ENCODE data around the gene TEDDM1.

Gene TEDDM1

GRCh38 chr1:182442333-182442732 is 41.9 kb upstream of the TEDDM1 start:
- TF ChIP-seq CTCF (IDR thresholded peaks at IDR 0.05; ENCODE audit: insufficient read depth, low read length, missing control alignments), result no peak
- CTCF ChIA-PET, result interaction anchor here (4.4 kb wide), 1 partner anchor 341 kb away, joined by 26 read pairs; no protein-coding TSS in a partner anchor
- no peak overlapping the region for H3K4me3 ChIP-seq (ENCODE audit: low read depth, low read length)
- DNase-seq (ENCODE audit: low read depth, low spot score), result no peak
- POLR2A ChIA-PET, result no interaction called here

GRCh38 chr1:182441719-182442118 is 41.3 kb upstream of the TEDDM1 start:
- DNase-seq (ENCODE audit: low read depth, low spot score), result no peak
- POLR2A ChIA-PET, result no interaction called here
- no peak overlapping the region for H3K4me3 ChIP-seq (ENCODE audit: low read depth, low read length)
- no peak for TF ChIP-seq CTCF (IDR thresholded peaks at IDR 0.05; ENCODE audit: insufficient read depth, low read length, missing control alignments)
- CTCF ChIA-PET, result interaction anchor here (4.4 kb wide), 1 partner anchor 342 kb away, joined by 26 read pairs; no protein-coding TSS in a partner anchor

GRCh38 chr1:182438326-182438725 is 37.9 kb upstream of the TEDDM1 start:
- POLR2A ChIA-PET, result no interaction called here
- CTCF ChIA-PET, result no interaction called here
- DNase-seq (ENCODE audit: low read depth, low spot score), result no peak
- no peak for TF ChIP-seq CTCF (IDR thresholded peaks at IDR 0.05; ENCODE audit: insufficient read depth, low read length, missing control alignments)
- H3K4me3 ChIP-seq (ENCODE audit: low read depth, low read length), result no peak overlapping the region

- no peak for TF ChIP-seq CTCF (IDR thresholded peaks at IDR 0.05; ENCODE audit: insufficient read depth, low read length, missing control alignments)
- DNase-seq (ENCODE audit: low read depth, low spot score), result no peak
- no peak overlapping the region for H3K4me3 ChIP-seq (ENCODE audit: low read depth, low read length)
- POLR2A ChIA-PET, result no interaction called here
- CTCF ChIA-PET, result interaction anchor here (1.0 kb wide), 1 partner anchor 14 kb away, joined by 3 read pairs; no protein-coding TSS in a partner anchor
Measured at GRCh38 chr1:182433580-182433979, 33.1 kb upstream of the TEDDM1 start.

- ChIA-PET CTCF (no interaction called here), POLR2A (no interaction called here)
Measured at GRCh38 chr1:182431278-182431677, 30.8 kb upstream of the TEDDM1 start.

More at GRCh38 chr1:182431278-182431677, 30.8 kb upstream of the TEDDM1 start:
- H3K4me3 ChIP-seq (ENCODE audit: low read depth, low read length), result no peak overlapping the region
- no peak for TF ChIP-seq CTCF (IDR thresholded peaks at IDR 0.05; ENCODE audit: insufficient read depth, low read length, missing control alignments)
- DNase-seq (ENCODE audit: low read depth, low spot score), result no peak

Data from AG04449 (cell line).